Stimulated activated CD4-positive, alpha-beta T cell treated with anti-CD3 and anti-CD28 coated beads, Interleukin-2, amount 100 ng/mL, for 48 hours (primary cell): ENCODE measurements around the gene TOP3A.

Experiments used
- DNase-seq, 2 donors: peaks; one replicate each; pipeline ENCODE4 v3.0.0-alpha.2; 2020

The TOP3A gene

DNA sequence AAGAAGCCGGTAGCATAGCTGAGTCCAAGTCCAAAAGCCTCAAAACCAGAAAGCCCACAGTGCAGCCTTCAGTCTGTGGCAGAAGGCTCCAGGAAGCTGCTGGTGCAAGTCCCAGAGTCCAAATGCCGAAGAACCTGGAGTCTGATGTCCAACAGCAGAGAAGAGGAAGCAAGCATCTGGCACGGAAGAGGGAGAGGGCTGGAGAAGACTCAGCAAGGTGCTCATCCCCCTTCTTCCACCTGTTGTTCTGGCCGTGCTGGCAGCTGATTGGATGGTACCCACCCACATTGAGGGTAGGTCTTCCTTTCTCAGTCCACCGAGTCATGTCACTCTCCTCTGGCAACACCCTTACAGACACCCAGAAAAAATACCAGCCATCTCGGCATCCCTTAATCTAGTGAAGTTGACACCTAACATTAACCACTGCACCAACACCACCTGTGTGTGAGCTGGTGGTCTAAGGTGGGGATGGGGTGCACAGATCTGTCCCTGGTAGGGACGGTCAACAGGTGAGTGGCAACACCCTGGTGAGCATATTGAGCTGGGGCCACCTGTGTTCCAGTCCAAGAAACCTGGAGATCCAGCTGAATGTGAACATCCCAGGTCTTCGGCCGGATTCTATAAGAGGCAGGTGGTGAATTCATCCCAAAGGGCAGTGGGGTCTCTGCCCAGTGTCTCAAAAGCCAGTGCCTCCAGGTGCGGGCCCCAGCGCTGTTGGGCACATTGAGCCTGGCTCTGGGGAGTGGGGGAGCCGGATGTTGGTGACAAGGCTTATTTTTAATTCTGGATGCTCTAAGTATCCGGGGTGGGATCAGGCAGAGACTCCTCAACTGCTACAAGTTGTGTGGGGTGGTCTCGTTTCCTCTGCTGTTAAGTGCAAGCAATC lies 44.5 kb downstream of the TOP3A start:
- no peak for DNase-seq

DNA sequence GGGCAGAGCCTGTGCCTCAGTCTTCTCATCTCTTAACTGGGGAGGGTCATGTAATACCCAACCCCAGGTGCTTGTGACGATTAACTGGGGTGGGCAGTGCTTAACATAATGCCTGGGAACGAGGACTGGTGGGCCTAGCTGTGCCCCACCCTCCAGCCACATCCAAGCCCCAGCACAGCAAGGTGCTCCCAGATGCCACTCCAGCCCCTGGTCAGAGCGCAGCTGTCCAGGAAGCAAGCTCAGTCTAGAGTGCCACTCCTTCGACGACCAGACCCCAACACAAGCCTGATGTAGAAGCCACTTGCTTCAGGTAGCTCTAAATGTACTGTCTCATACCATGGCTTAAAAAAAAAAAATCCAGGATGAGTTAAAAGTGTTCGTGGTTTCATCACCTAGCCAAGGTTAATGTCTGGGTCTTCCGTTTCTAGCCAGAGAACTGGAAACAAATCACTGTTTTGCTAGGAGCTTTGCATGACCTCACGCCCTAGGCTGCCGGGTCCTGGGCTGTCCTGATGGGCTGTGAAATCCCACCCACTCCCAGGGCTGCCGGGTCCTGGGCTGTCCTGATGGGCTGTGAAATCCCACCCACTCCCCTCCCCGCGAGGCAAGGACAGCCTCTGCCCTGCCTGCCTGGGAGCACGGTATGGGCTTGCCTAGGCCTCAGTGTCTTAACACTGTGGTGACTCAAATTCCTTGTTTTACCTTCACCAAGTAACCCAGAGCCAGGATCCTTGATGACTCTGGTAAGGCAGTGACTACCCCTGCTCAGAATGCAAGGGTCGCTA lies 46.7 kb downstream of the TOP3A start:
- DNase-seq = no peak

DNA sequence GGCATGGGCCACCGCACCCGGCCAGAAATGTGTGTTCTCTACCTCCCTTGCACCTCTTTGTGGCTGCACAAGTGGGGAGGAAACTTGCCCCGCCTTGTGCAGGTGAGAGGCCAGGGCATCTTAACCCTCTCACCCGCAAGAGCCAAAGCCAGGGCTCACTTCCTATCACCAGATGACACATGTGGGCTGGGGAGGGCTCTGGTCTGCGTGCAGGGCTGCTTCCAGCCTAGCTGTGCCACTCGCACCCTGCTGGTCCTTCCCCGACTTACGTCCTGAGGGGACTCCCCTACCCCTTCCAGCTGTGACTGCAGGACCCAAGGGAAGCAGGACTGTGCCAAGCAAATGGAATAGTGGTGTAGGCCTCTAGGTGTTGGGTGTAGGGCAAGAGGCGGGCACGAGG lies 47.4 kb downstream of the TOP3A start:
- no peak for DNase-seq

DNA sequence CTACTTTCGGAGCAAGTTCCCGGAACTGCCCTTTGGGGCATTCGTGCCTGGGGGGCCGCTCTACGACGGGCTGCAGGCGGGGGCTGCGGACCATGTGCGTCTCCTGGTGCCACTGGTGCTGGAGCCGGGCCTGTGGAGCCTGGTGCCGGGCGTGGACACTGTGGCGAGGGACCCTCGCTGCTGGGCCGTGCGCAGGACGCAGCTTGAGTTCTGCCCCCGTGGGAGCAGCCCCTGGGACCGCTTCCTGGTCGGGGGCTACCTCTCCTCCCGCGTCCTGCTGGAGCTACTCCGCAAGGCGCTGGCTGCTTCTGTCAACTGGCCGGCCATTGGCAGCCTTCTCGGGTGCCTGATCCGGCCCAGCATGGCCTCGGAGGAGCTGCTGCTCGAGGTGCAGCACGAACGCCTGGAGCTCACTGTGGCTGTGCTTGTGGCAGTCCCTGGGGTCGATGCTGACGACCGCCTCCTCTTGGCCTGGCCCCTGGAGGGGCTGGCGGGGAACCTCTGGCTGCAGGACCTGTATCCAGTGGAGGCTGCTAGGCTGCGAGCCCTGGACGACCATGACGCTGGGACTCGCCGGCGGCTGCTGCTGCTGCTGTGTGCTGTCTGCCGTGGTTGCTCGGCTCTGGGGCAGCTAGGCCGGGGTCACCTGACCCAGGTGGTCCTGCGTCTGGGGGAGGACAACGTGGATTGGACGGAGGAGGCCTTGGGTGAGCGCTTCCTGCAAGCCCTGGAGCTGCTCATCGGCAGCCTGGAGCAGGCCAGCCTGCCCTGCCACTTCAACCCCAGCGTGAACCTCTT lies 50.7 kb downstream of the TOP3A start:
- no peak for DNase-seq

DNA sequence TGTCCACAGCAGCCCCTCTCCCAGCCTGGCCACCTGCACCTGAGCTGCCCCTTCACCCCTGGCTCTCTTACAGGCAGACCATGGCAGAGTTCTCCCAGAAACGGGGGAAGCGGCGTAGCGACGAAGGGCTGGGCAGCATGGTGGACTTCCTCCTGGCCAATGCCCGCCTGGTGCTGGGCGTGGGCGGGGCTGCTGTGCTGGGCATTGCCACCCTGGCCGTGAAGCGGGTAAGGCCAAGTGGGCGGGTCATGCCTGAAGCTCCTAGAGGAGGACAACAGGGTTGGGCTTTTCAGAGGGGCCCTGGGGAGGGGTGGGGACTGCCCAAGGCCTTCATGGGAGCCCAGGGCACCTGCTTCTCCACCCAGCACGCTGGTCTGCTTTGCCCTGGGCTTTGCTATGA lies 52.2 kb downstream of the TOP3A start:
- DNase-seq = no peak

DNA sequence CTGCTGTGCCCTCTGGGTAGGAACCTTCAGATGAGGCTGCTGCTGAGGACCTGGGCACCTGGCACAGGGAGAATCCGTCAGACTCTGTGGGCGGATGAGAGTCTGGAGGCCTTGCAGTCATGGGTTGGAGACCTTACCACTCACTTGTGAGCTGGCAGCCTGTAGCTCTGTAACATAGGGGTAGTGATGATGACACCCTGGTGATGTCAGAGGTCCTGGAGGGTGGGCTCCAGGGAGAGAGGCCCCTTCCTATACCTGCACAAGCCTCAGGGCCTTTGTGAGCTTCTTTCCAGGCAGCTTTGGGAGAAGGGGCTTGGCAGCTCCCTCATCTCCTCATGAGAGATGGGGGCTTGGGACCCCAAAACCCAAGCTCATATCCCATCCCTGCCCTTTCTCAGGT lies 52.7 kb downstream of the TOP3A start:
- DNase-seq = no peak

DNA sequence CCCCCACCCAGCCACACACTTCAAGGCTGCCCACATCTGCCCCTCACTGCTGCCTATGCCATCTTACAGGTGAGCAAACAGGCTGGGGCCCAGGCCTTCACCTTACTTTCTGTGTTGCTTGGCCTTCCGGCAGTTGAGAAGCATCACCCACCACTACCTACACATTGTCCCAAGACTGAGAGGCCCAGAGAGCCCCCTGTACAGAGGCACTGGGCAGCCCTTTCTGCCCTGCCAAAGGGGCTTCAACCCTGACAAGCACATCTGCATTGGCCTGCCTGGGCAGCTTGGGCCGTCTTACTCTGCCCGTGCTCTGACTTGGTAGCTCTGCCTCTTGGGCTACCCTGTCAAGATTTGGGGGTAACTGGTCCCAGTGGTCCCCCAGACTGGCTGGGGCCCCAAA lies 53.1 kb downstream of the TOP3A start:
- no peak for DNase-seq

DNA sequence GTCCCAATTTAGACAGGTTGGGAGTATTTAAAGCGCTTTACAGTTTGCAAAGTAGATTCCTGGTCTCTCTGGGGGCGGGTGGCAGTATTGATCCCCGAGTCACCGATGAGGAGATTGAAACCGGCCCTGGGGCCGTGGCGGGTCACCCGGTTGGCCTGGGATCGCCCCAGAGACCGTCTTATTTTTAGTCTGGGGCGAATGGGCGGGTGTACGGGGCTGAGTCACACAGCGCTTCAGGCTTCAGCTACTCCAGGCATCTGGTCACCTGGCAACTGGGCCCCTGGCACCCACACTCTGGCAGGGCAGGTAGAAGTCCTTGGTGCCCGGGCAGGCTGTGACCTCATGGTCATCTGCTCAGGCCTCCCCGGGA lies 53.7 kb downstream of the TOP3A start:
- DNase-seq = peak; percentile 25 to 32

DNA sequence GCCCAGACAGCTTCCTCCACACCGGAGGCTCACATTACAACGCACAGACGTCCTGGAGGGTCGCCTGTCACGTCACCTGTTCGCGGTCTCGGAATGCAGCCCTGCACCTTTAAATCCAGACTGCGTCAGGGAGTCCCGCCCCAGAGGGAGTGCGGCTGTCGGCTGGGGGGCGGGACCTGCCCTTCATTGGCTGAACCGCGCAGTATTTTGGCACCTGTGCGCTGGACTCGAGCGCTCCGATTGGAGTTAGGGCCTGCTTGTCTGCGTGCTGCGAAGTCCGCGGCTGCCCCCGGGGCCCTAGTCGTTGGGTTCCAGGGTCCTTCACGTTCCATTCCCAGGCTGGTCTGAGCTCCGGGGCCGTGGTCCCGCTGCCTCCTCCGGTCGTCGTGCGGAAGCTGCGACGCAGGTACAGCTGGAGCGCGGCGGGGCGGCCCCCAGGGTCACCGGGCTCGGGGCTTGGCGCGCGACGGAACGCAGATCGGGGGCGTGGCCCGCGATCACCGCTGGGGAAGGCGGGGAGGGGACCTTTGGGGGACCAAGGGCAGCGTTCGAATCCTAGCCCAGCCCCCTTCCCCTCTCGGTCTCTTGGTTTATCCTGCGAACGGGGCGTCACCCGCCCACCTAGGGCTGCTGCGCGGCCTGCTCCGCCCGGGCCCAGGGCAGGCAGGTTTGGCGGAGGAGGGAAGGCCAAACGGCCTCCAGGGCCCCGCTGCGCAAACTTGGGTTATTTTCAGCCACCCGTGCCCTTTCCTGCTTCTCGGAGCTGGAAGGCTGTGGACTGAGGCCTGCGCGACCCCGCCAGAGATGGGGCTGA lies 54.3 kb downstream of the TOP3A start, which contains the start of gene MIEF2:
MIEF2 (plus strand) TSS at position 331 of the 814 bp plus-strand sequence. CDS start 2,059 bp downstream, outside the sequence.
- DNase-seq = peak; percentile 86 to 87

DNA sequence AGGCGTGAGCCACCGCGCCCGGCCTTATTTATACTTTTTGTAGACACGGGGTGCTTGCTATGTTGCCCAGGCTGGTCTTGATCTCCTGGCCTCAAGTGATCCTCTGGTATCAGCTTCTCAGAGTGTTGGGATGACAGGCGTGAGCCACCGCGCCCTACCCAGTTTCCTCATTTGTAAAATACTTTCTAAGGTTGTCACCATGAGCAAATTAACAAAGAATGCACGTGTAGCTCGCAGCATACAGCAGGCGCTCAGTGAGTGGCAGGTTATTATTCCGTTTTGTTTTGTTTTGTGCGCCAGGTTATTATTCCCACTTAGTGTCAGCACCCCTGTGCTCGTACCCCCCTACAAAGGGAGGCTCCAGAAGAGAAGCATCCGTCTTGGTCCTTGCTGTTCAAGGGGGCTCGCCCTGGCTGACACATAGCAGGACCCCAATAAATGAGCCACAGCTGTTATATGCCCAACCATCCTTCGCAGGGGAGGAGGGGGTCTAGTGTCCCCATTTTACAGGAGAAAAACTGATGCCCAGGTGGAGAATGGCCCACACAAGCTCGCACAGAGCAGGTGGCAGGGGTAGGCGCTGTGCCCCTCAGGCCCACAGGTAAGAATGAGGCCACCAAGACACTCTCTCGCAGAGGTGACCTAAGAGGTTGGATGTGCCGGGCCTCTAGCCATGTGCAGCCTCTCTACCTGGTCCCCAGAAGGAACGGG lies 55.0 kb downstream of the TOP3A start:
- DNase-seq = no peak

DNA sequence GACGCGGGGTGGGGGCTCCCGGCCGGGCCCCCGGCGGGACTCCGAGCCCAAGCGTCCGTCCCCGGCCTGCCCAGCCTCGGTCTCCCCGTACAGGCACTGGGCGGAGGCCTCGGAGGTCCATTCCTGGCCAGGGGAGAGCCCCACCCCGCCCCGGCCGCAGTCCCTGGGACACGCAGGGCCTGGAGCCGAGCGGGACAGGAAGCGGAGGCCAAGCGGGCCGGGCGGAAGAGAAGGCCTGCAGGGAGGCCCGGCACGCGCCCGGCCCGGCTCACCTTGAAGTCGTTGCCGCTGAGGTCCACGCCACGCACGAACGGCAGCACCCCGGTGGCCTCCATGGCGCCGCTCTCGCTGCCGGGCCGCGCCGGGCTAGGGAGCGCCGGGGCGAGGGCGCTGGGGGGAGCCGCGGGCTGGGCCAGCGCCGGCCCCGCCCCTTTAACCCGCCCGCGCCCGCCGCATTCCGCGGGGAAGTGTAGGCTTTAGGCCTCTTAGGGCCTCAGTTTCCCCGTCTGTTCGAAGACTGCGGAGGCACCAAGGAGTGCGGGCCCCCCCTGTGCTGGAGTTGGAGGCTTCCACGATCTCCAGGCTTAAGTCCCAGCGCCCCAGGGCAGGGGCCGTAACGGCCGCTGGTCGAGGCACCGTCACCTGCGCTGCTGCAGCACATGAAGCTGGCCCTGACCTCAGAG lies 56.3 kb downstream of the TOP3A start, which contains the start of gene FLII:
FLII (minus strand) TSS at position 383 of the 683 bp plus-strand sequence; CDS start at position 335, 48 bp downstream.
- DNase-seq = peak; percentile 37 to 51

DNA sequence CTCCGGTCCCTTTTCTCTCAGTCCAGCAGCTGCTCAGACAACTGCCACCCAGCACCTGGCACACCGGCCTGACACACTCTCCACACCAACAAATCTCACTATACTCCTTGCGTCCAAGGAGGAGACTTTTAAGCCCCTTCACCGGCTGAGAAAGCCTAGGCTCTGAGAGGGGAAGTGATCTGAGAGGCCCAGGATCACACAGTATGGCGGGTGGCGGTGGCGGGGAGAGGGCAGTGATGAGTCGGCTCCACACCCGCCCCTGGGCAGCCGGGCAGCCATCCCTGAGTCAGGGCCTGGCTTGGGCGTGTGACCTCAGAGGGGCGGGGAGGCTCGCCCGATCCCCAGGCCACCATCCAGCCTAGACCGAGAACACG lies 56.8 kb downstream of the TOP3A start:
- peak; percentile 38 to 50 for DNase-seq

DNA sequence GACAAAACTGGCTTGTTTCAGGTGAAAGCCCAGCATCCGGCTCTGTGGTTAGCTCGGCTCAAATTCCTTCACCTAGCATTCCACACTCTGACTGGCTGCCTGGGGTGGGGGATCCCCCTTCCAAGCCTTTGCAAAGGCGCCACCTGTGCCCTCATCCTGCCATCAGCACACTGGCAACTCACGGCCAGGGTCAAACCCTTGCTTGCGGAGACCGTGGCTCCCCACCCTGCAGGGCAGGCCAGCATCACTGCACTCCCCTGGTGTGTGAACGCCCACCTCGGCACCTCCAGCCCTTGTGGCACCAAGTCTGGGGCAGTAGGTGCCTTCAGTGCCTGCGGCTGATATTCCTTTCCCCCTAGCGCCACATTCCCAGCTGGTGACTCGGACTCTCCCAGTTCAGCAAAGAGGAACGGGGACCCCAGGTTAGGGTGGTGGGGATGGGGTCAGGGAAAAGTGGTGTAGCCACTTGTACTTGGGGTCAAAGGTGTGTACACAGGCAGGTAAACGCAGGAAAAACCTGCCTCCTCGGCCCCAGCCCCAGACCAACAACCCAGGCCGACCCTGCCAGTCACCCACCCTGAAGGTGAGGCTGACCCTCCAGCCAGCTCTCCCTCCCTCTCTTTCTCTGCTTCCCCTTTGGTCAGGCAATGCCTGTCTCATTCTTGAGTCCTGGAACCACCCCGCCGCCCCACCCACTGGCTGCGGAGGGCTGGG lies 57.4 kb downstream of the TOP3A start:
- peak in 1 of 2 donors; percentile 34 for DNase-seq

DNA sequence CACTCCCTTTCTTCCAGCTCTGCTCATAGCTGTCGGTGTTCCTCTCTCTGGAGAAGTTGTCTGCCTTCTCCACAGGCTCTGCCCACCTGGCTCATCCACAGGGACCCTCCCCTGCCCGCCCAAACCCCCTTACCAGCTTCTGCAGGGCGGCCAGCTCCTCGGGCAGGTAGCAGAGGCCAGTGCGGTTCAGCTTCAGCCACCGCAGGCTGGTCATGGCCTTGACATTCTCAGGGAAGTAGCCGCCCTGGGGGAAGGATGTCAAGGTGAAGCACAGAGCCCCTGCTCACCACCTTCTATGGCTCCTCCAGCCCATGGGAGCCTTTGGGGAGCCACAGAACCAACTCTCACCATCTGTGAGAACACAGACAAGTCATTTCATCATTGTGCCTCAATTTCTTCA lies 58.0 kb downstream of the TOP3A start:
- no peak for DNase-seq

DNA sequence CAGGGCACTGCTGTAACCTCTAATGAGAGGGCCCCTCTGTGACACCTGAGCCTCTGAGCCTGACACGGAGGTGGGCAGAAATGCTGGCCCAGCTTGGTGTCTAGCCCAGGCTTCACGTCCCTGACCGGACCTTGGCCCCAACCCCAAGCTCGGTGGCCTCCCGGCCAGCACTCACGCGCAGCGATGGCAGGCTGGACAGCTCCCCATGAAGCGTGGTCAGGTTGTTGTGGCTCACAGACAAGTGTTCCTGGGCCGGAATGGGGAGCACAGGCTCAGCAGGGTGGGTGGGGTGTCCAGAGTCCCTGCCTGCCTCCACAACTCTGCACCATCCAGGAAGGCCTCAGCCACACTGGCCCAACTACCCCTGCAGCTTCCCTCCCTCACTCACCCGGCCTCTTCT lies 58.4 kb downstream of the TOP3A start:
- DNase-seq = no peak

DNA sequence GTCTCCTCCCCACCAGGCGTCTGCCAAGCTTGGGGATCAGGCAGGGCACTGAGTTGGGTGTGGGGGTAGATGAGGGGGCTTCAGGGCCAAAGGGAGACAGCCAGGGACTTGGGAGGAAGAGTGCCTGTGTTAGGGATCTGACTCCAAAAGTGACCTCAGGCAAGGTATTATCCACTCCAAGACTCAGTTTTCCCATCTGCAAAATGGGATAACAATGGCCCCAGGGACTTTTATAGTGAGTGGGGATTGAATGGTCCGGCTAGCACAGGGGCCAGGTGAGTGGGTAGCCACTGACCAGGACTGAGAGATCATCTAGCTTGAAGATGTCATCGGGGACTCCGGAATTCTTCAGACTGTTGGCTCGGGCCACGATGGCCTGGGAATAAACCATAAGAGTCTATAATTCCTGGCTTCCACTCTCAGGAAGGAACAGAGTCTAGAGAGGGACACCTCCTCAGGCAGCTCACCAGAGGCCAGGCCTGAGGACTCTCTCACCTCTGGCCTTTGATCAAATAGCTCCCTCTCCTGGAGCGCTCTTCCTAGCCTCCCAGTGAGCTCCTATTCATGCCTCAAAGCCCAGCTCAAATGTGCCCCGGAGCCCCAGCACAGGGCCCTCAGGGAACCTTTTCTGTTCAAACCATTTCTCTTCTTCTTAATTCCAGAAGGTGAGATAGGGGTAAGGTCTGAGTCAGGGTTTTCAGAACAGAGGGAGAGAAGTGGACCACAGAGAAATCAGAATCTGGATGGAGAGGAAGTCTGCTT lies 59.7 kb downstream of the TOP3A start:
- no peak for DNase-seq

DNA sequence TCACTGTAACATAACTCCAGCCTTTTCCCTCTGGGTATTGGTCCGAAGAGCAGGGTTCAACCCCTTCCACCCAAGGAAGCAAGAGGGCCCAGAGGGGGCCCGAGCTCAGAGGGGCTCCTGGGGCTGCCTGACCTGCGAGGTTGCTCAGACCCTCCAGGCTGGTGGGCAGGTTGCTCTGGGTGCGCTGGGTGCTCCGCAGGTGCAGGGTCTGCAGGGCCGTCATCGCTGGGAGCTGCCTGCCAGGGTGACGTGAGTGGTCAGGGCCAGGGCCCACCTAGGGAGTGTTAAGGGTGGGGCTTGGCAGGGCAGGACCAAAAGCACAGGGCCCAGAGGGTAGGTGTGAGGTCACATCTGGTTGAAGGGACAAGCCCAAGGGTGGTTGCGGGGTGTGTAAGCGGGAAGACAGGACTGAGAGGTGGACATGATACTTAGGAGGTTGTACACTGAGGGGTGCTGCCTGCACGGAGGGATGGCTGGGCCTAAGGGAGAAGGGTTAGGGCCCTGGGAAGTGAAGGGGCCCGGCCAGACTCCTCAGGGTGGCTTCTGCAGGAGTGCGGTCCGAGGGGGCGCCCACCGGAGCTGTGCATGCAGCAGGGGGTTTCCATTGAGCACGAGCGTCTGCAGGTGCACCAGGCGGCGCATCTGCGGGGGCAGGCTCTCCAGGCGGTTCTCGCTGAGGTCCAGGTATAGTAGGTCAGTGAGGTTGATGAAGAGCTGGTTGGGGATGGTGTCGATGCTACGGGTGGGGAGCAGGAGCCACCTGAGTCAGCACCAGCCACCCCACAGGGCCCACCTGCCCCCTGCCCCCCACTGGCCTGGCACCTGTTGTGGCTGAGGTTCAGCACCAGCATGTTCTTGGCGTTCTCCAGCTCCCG lies 60.6 kb downstream of the TOP3A start:
- no peak for DNase-seq

DNA sequence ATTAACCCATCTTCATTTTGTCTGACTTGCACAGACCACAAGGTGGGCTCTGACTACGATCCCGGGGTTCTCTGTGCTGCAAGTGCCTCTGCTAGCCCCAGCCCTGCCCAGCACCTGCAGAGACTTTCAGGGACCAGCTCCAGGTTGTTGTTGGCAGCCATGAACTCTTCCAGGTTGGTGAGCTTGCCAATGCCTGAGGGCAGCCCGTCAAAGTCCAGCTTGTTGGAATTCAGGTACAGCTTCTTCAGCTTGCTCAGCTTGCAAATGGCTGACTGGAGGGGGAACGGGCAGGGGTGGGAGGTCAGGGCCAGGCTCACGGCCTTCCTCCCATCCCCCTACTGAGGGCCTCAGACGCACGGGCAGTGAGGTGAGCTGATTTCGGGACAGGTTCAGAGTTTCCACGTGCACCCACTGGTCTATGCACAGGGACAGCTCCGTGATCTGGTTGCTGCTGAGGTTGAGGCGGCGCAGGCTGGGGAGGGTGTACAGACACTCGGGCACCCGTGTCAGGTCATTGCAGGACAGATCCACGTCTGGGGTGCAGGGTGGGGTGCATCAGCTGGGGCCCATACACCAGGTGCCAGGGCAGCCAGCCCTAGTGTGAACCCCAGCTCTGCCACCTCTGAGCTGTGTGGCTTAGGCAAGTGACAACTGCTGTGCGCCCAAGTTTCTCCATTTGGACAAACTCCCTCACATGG lies 61.5 kb downstream of the TOP3A start:
- no peak for DNase-seq
